H1 (cell line): ENCODE results near the gene CRTC1. TPM values are rescaled to one million over a fixed set of nuclear protein-coding genes. Genes with fewer than 3 reads are reported as not detected.

Experiments used
- CTCF ChIA-PET: fragments of 300-600 bp; sonication (Branson Sonifier 250); formaldehyde crosslinking; loops from one replicate; lab custom pipeline; 2021; ENCODE audit not compliant: partially characterized antibody; lab: Charles Lee
- POLR2A ChIA-PET: fragments of 300-600 bp; sonication (Branson Sonifier 250); formaldehyde crosslinking; loops from one replicate; lab custom pipeline; 2021; ENCODE audit warnings: inconsistent platforms; ENCODE audit not compliant: partially characterized antibody; lab: Charles Lee
- DNase-seq, 2 experiments: peaks; one replicate each; pipeline versions ENCODE4 v3.0.0 to v3.0.0-alpha.2; 2010 to 2022; ENCODE audit warnings: low spot score in 2 of 2, low read depth in 1 of 2, mixed read lengths in 1 of 2
- FAIRE-seq: peaks from 2 replicates; lab custom pipeline; 2011; peaks lifted over from hg19 to GRCh38; lab: Jason Lieb, UNC
- H2AFZ ChIP-seq: 2 replicates; pipeline ENCODE4 v1.8.1; 2012; ENCODE audit warnings: low read length, inconsistent platforms
- H2AK5ac ChIP-seq: 2 replicates; pipeline ENCODE4 v1.6.1; 2013; ENCODE audit warnings: low read depth, low read length
- H2BK120ac ChIP-seq: replicated peaks from 2 replicates; pipeline ENCODE3; 2013; ENCODE audit warnings: low read depth, low read length, inconsistent platforms
- H2BK12ac ChIP-seq: 2 replicates; pipeline ENCODE4 v1.6.1; 2013; ENCODE audit warnings: low read depth, low read length
- H2BK15ac ChIP-seq: 2 replicates; pipeline ENCODE4 v1.6.1; 2013; ENCODE audit warnings: low read length
- H2BK20ac ChIP-seq: 2 replicates; pipeline ENCODE4 v1.6.1; 2013; ENCODE audit warnings: low read length
- H2BK5ac ChIP-seq: 2 replicates; pipeline ENCODE4 v1.6.1; 2013; ENCODE audit warnings: low read depth, low read length
- H3K14ac ChIP-seq: 2 replicates; pipeline ENCODE4 v1.6.1; 2013; ENCODE audit warnings: inconsistent platforms; ENCODE audit not compliant: insufficient read length
- H3K18ac ChIP-seq: 2 replicates; pipeline ENCODE4 v1.6.1; 2013; ENCODE audit warnings: low read length; ENCODE audit errors: extremely low read depth
- H3K23ac ChIP-seq: 2 replicates; pipeline ENCODE4 v1.6.1; 2013; ENCODE audit warnings: inconsistent platforms; ENCODE audit not compliant: insufficient read length
- H3K23me2 ChIP-seq: 2 replicates; pipeline ENCODE4 v1.6.1; 2013; ENCODE audit warnings: low read depth, low read length
- H3K27ac ChIP-seq: 2 replicates; pipeline ENCODE4 v1.6.1; 2011; ENCODE audit warnings: low read depth, low read length, inconsistent platforms
- H3K27me3 ChIP-seq, 4 experiments: replicated peaks in 1 of 4; 1 replicate in 1 of 4; 2 replicates in 3 of 4; pipeline versions ENCODE4 v1.6.1 to v1.8.1; 2011 to 2013; ENCODE audit warnings: low read length in 3 of 4, mild to moderate bottlenecking in 3 of 4, inconsistent platforms in 2 of 4, mixed read lengths in 2 of 4, moderate library complexity in 1 of 4; ENCODE audit not compliant: control insufficient read depth in 3 of 4, insufficient read depth in 3 of 4; ENCODE audit errors: extremely low read depth in 1 of 4
- H3K36me3 ChIP-seq, 4 experiments: 2 replicates each; pipeline versions ENCODE4 v1.6.1 to v1.8.1; 2011 to 2013; ENCODE audit warnings: mild to moderate bottlenecking in 4 of 4, low read length in 3 of 4, moderate library complexity in 2 of 4, control low read depth in 1 of 4, inconsistent platforms in 1 of 4; ENCODE audit not compliant: insufficient read depth in 4 of 4, control insufficient read depth in 2 of 4
- H3K4ac ChIP-seq: replicated peaks from 2 replicates; pipeline ENCODE3; 2013; ENCODE audit warnings: low read length, low read depth, mixed read lengths, inconsistent platforms; ENCODE audit not compliant: insufficient read length
- H3K4me1 ChIP-seq, 4 experiments: replicated peaks in 1 of 4; 1 replicate in 1 of 4; 2 replicates in 3 of 4; pipeline versions ENCODE4 v1.6.1 to v1.8.1; 2011 to 2013; ENCODE audit warnings: low read length in 3 of 4, inconsistent platforms in 2 of 4, mixed read lengths in 1 of 4; ENCODE audit not compliant: insufficient read depth in 4 of 4, control insufficient read depth in 3 of 4
- H3K4me2 ChIP-seq, 2 experiments: 2 replicates each; pipeline versions ENCODE4 v1.6.1 to v1.8.1; 2011 to 2013; ENCODE audit warnings: low read depth in 2 of 2, low read length in 2 of 2, control low read depth in 1 of 2, inconsistent platforms in 1 of 2, mild to moderate bottlenecking in 1 of 2; ENCODE audit not compliant: insufficient read depth in 1 of 2
- H3K4me3 ChIP-seq, 4 experiments: fragments of 200-600, 300-600 bp in 1 of 4; sonication (generic), shearing (Covaris generic), sonication (Bioruptor Twin) in 1 of 4; 2 replicates each; pipeline versions ENCODE4 v1.5.1 to v1.8.1; 2011 to 2016; ENCODE audit warnings: low read length in 4 of 4, low read depth in 3 of 4, control low read depth in 2 of 4, inconsistent platforms in 2 of 4, mild to moderate bottlenecking in 2 of 4, mixed read lengths in 1 of 4, moderate library complexity in 1 of 4; ENCODE audit not compliant: insufficient read depth in 2 of 4; ENCODE audit errors: extremely low read depth in 1 of 4
- H3K56ac ChIP-seq: replicated peaks from 2 replicates; pipeline ENCODE3; 2013; ENCODE audit warnings: low read depth, mild to moderate bottlenecking, mixed read lengths, low read length, inconsistent platforms; ENCODE audit not compliant: insufficient read length
- H3K79me1 ChIP-seq: 2 replicates; pipeline ENCODE4 v1.6.1; 2013; ENCODE audit warnings: low read depth, low read length, control low read depth
- H3K79me2 ChIP-seq, 2 experiments: 2 replicates each; pipeline versions ENCODE4 v1.6.1 to v1.8.1; 2012 to 2013; ENCODE audit warnings: low read length in 2 of 2, mild to moderate bottlenecking in 2 of 2, inconsistent platforms in 1 of 2; ENCODE audit not compliant: insufficient read depth in 2 of 2, control insufficient read depth in 1 of 2
- H3K9ac ChIP-seq, 4 experiments: replicated peaks in 1 of 4; 1 replicate in 1 of 4; 2 replicates in 3 of 4; pipeline versions ENCODE4 v1.6.1 to v1.8.1; 2011 to 2013; ENCODE audit warnings: low read depth in 3 of 4, low read length in 3 of 4, control low read depth in 2 of 4, mild to moderate bottlenecking in 2 of 4, moderate library complexity in 2 of 4, inconsistent platforms in 1 of 4; ENCODE audit errors: extremely low read depth in 1 of 4
- H3K9me3 ChIP-seq, 2 experiments: 2 replicates each; pipeline versions ENCODE4 v1.6.1 to v1.8.1; 2012 to 2013; ENCODE audit warnings: mild to moderate bottlenecking in 2 of 2, moderate library complexity in 2 of 2, control low read depth in 1 of 2, inconsistent platforms in 1 of 2, low read depth in 1 of 2, low read length in 1 of 2, mixed read lengths in 1 of 2; ENCODE audit not compliant: insufficient read depth in 2 of 2
- H4K20me1 ChIP-seq, 2 experiments: replicated peaks in 1 of 2; 2 replicates each; pipeline versions ENCODE3 to v1.8.1; 2011 to 2013; ENCODE audit warnings: inconsistent platforms in 2 of 2, low read length in 2 of 2, mild to moderate bottlenecking in 1 of 2; ENCODE audit not compliant: insufficient read depth in 2 of 2, control insufficient read depth in 1 of 2
- H4K5ac ChIP-seq: 2 replicates; pipeline ENCODE4 v1.6.1; 2013; ENCODE audit warnings: low read length, low read depth, mixed read lengths, inconsistent platforms; ENCODE audit not compliant: insufficient read length
- H4K8ac ChIP-seq: 2 replicates; pipeline ENCODE4 v1.8.0; 2013; ENCODE audit warnings: mild to moderate bottlenecking, moderate library complexity, low read length, inconsistent platforms; ENCODE audit not compliant: insufficient read depth; ENCODE audit errors: extremely low read depth
- H4K91ac ChIP-seq: replicated peaks from 2 replicates; pipeline ENCODE3; 2013; ENCODE audit warnings: low read length, mixed read lengths, inconsistent platforms; ENCODE audit not compliant: insufficient read length
- E2F6 ChIP-seq: IDR thresholded peaks from 2 replicates; pipeline ENCODE4 v1.6.1; 2012; ENCODE audit warnings: inconsistent platforms
- EP300 ChIP-seq, 2 experiments: IDR thresholded peaks; 1 replicate in 1 of 2; 2 replicates in 1 of 2; pipeline ENCODE4 v1.6.1; 2011 to 2012; ENCODE audit warnings: low read depth in 2 of 2, low read length in 2 of 2, mild to moderate bottlenecking in 2 of 2, borderline replicate concordance in 1 of 2, inconsistent platforms in 1 of 2, moderate library complexity in 1 of 2
- HDAC6 ChIP-seq: IDR thresholded peaks from one replicate; pipeline ENCODE4 v1.7.1; 2012; ENCODE audit warnings: low read depth, mild to moderate bottlenecking, inconsistent platforms, low read length, moderate library complexity
- NRF1 ChIP-seq: IDR thresholded peaks from 2 replicates; pipeline ENCODE4 v1.6.1; 2011; ENCODE audit warnings: mild to moderate bottlenecking, low read depth, low read length, improper control_type of control experiment
- TBP ChIP-seq: IDR thresholded peaks from 2 replicates; pipeline ENCODE4 v1.6.1; 2011; ENCODE audit warnings: low read depth, low read length, improper control_type of control experiment
- ZNF274 ChIP-seq: IDR thresholded peaks from 2 replicates; pipeline ENCODE4 v1.7.0; 2012; ENCODE audit warnings: low read length, borderline replicate concordance; ENCODE audit errors: extremely low read depth
- WGBS, 2 experiments: shearing (Covaris generic) in 1 of 2; methylation state at CpG; one replicate each; pipeline versions ENCODE4 v1.1.6 to v1.1.7; 2013 to 2015; ENCODE audit warnings: low lambda C conversion rate in 2 of 2, mixed read lengths in 2 of 2, inconsistent platforms in 1 of 2, low coverage in 1 of 2, missing lambda C conversion rate in 1 of 2; ENCODE audit not compliant: insufficient replicate concordance in 2 of 2, insufficient coverage in 1 of 2, insufficient read length in 1 of 2; ENCODE audit errors: extremely low coverage in 1 of 2, missing lambda C conversion rate in 1 of 2; 5-methylcytosine and 5-hydroxymethylcytosine counted together
- polyA plus RNA-seq, 7 experiments: library from polyadenylated mRNA; depleted of rRNA in 3 of 7; stranded (reverse) in 5 of 7; unstranded in 2 of 7; fragments of >200 nt in 5 of 7; fragments of 200-250 nt in 2 of 7; gene quantifications; 1 replicate in 5 of 7; 2 replicates in 1 of 7; 4 replicates in 1 of 7; pipeline versions ENCODE4 v1.2.1 to v1.2.3, GENCODE V29; 2011 to 2013; ENCODE audit warnings: missing spikeins in 2 of 7, mixed read lengths in 2 of 7
- total RNA-seq: library from RNA; stranded (reverse); fragmentation: NEBNext Ultra II Directional; extraction: Animal tissue kit (Norgen Biotek cat#: 25700); gene quantifications from 2 replicates; pipeline ENCODE4 v1.2.1, GENCODE V29; 2021

Gene CRTC1
- total and polyA plus RNA-seq, 2 of the 8 experiments (the other 6 are each of a cell fraction or from before 2014, with no cell fraction given): 2.9 to 8.5 TPM

- no peak overlapping the region for H2BK20ac ChIP-seq
- DNase-seq: no peak
- ChIA-PET CTCF (interaction anchor here (0.8 to 1.9 kb wide), 4 partner anchors 8 to 197 kb away, joined by 3 to 6 read pairs (median 4); no protein-coding TSS in a partner anchor), POLR2A (interaction anchor here (1.1 to 1.4 kb wide), 2 partner anchors 9 to 111 kb away, joined by 3 to 5 read pairs; no protein-coding TSS in a partner anchor)
- peak overlapping the region; percentile 48; the same call in 1 of the 2 replicates for H4K8ac ChIP-seq
- no peak overlapping the region for H3K27ac ChIP-seq
- H3K9me3 ChIP-seq: no peaks in the 10 kb centered on the region
- no peak overlapping the region for H3K9ac ChIP-seq
- no peaks in the 10 kb centered on the region for H3K27me3 ChIP-seq
- no peak overlapping the region for H4K5ac ChIP-seq
- no peak overlapping the region for H2BK120ac ChIP-seq
- no peak overlapping the region for H3K4ac ChIP-seq
- 91% methylated on average over 10 of the region's 10 CpGs; no CpG with 5 or more reads in 1 of the 2 experiments for WGBS, 2 experiments
- no peak overlapping the region for H3K18ac ChIP-seq
- peaks cover 0 to 22% (median 5%) of the 10 kb centered on the region in 4 experiments; a peak in 4 of 7 replicates for H3K4me1 ChIP-seq
- H3K79me2 ChIP-seq: peaks cover 0 to 10% of the 10 kb centered on the region in 2 experiments; a peak in 1 of 4 replicates
- H3K23me2 ChIP-seq: no peaks in the 10 kb centered on the region
- H3K14ac ChIP-seq: no peak overlapping the region
- H2BK15ac ChIP-seq: no peak overlapping the region
- 0 out of 2 replicates have a peak overlapping the region, but pooled peaks have one; percentile 13 for H2AK5ac ChIP-seq
- no peaks in the 10 kb centered on the region for H3K36me3 ChIP-seq
- no peak overlapping the region for H3K23ac ChIP-seq
- no peak overlapping the region for H3K4me2 ChIP-seq
- peaks cover 22% of the 10 kb centered on the region for H3K79me1 ChIP-seq
- H4K91ac ChIP-seq: no peak overlapping the region
- H3K56ac ChIP-seq: no peak overlapping the region
- no peak for FAIRE-seq
- no peak overlapping the region for H3K4me3 ChIP-seq
- peaks cover 4 to 36% of the 10 kb centered on the region in 2 experiments for H4K20me1 ChIP-seq
- H2BK12ac ChIP-seq: no peak overlapping the region
- no peak overlapping the region for H2BK5ac ChIP-seq
- H2AFZ ChIP-seq: no peak overlapping the region
- TF ChIP-seq ZNF274 (no peak), EP300 (IDR thresholded peaks at IDR 0.05; ENCODE audit: borderline replicate concordance in 1 of 2, low read depth in 2 of 2, low read length in 2 of 2) (no peak), NRF1 (no peak), E2F6 (no peak), TBP (no peak), HDAC6 (no peak)
These were observed 35.7 kb upstream of the CRTC1 start for GRCh38 chr19:18647807-18648206.
